Choroid plexus epithelial cell (primary cell): ENCODE results near the gene THSD4.

Source experiments
- DNase-seq: peaks from one replicate; pipeline ENCODE4 v3.0.0-alpha.2; 2010; ENCODE audit warnings: low read depth
- H3K4me3 ChIP-seq: 2 replicates; pipeline ENCODE4 v1.5.1; 2011; ENCODE audit warnings: low read depth, mild to moderate bottlenecking, control low read depth, low read length, moderate library complexity
- CTCF ChIP-seq: conservative IDR thresholded peaks from 2 replicates; pipeline ENCODE4 v1.5.1; 2011; ENCODE audit warnings: low read depth, mild to moderate bottlenecking, control low read depth, inconsistent platforms, low read length, moderate library complexity

THSD4 gene

GRCh38 chr15:71275566-71276335 is 160.5 kb downstream of the THSD4 start:
- peak; percentile 33 for DNase-seq
- H3K4me3 ChIP-seq, result no peak overlapping the region
- TF ChIP-seq CTCF, result peak; percentile 26

DNA sequence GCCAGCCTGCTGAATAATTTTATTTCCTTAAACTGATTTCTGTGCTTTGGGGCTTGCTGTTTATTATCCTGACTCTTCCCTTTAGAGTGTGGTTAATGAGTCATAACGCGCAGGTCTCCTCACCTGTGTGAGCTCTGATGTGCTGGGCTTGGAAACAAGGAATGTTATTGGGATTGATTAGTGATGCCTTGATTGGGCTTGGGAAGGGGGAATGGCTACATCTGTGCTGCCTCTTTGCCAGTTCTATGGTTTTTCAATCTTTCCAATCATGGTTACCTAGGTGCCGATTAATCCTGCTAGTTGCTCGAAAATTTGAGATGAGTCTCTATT is 161.0 kb downstream of the THSD4 start:
- H3K4me3 ChIP-seq, result no peak overlapping the region
- no peak for DNase-seq
- TF ChIP-seq CTCF, result no peak

DNA sequence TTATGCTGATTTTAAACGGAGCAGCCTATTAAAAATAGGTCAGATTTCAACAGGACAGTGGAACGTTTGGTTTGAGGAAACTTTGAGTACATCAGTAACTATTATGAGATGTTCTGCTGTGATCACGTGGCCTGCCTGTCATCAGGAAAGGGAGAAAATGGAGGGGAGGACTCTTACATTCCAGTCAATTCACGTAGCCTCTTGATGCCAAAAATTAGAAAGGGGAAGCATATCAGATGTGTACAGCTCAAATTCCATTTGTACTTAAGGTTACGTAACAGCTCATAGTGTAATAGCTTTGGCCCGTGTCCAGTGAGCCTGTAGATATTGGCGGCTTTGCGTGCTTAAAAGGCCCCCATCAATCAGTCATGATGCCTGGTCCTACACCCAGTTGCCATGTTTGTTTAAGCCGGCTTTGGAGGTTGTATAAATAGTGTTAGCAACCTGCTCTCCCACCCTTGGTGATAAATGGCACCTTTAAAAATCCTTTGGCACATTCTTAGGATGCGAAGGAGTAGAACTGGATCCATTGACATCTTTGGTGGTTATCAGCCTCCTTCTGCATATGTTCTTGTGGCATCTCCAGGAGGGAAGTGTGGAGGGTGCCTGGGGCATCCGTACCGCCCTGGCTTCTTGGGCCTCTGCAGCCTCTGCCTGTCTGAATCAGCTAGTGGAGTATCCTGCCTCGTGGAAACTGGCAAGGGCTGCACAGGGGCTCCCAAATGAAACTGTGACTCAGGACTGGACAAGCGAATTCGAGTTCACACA is 163.9 kb downstream of the THSD4 start:
- DNase-seq, result peak; percentile 99
- TF ChIP-seq CTCF, result no peak
- no peak overlapping the region for H3K4me3 ChIP-seq

GRCh38 chr15:71279757-71280141 is 164.5 kb downstream of the THSD4 start:
- H3K4me3 ChIP-seq, result no peak overlapping the region
- TF ChIP-seq CTCF, result no peak
- DNase-seq, result peak; percentile 52

GRCh38 chr15:71280206-71280605 is 164.9 kb downstream of the THSD4 start:
- no peak for DNase-seq
- no peak for TF ChIP-seq CTCF
- H3K4me3 ChIP-seq, result no peak overlapping the region

DNA sequence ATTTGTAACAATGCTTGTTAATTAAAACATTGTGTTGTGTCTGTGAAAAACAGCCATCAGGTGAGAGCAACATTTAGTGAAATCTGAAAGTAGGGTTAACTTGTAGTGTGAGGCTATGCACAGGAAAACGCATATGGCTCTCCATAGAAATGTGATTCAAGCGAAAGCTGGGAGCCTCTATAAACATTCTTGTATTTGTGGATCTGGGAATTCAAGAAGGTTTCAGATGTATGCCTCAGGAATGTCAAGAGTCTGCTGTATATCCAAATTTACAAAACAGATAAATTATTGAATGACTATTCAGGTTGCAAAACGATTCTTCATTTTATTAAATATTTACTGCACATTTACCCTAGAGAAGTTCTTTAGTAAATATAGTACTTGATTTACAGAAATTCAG is 166.0 kb downstream of the THSD4 start:
- no peak overlapping the region for H3K4me3 ChIP-seq
- DNase-seq, result no peak
- no peak for TF ChIP-seq CTCF
